ENCODE results near the gene RGS7. TPM values are rescaled to one million over a fixed set of nuclear protein-coding genes. Genes with fewer than 3 reads are reported as not detected.

RGS7 gene
- total and polyA plus RNA-seq, 10 of the 15 experiments (the other 5 are each of a cell fraction or from before 2014, with no cell fraction given): not detected

DNA sequence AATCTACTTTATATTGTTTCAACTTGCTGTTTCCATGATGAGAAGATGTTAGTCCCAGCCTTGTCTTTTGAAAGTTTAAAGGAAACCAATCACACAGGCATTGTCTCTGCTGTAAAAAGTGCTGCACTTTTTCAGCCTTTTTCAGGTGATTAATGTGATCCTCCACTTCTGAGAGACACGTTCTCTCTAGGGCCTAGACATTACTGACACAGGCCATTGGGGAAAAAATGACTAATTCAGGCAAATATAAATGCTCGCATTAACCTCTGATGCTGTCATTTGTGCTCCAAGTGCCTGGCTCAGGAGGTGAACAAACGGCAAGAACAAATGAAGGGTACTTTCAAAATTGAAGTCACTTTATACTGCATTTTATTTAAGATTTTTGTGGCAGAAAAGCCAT, 32.4 kb upstream of the RGS7 start:
- FAIRE-seq: no peak
- intact Hi-C loops (cut with micrococcal nuclease; ENCODE audit: unreplicated experiment): no loop called here

More for the DNA sequence above, 32.4 kb upstream of the RGS7 start:
- H4K20me1 ChIP-seq (ENCODE audit: control insufficient read depth, insufficient read depth): no peaks in the 10 kb centered on the region
- no peak for ATAC-seq
- H3K9ac ChIP-seq (ENCODE audit: control insufficient read depth, insufficient read depth, low read length): no peak overlapping the region
- TF ChIP-seq ZNF217 (IDR thresholded peaks at IDR 0.05) (no peak), SREBF1 (IDR thresholded peaks at IDR 0.05; ENCODE audit: low read length) (no peak), JUNB (IDR thresholded peaks at IDR 0.05) (no peak), SUPT20H (IDR thresholded peaks at IDR 0.05; ENCODE audit: borderline replicate concordance, control insufficient read depth, low read depth, low read length) (no peak), CHD2 (IDR thresholded peaks at IDR 0.05; ENCODE audit: borderline replicate concordance, low read depth, low read length) (no peak), KDM1A (IDR thresholded peaks at IDR 0.05; ENCODE audit: borderline replicate concordance) (no peak), CHD4 (IDR thresholded peaks at IDR 0.05) (no peak)
- TF ChIP-seq, protein P1, sequence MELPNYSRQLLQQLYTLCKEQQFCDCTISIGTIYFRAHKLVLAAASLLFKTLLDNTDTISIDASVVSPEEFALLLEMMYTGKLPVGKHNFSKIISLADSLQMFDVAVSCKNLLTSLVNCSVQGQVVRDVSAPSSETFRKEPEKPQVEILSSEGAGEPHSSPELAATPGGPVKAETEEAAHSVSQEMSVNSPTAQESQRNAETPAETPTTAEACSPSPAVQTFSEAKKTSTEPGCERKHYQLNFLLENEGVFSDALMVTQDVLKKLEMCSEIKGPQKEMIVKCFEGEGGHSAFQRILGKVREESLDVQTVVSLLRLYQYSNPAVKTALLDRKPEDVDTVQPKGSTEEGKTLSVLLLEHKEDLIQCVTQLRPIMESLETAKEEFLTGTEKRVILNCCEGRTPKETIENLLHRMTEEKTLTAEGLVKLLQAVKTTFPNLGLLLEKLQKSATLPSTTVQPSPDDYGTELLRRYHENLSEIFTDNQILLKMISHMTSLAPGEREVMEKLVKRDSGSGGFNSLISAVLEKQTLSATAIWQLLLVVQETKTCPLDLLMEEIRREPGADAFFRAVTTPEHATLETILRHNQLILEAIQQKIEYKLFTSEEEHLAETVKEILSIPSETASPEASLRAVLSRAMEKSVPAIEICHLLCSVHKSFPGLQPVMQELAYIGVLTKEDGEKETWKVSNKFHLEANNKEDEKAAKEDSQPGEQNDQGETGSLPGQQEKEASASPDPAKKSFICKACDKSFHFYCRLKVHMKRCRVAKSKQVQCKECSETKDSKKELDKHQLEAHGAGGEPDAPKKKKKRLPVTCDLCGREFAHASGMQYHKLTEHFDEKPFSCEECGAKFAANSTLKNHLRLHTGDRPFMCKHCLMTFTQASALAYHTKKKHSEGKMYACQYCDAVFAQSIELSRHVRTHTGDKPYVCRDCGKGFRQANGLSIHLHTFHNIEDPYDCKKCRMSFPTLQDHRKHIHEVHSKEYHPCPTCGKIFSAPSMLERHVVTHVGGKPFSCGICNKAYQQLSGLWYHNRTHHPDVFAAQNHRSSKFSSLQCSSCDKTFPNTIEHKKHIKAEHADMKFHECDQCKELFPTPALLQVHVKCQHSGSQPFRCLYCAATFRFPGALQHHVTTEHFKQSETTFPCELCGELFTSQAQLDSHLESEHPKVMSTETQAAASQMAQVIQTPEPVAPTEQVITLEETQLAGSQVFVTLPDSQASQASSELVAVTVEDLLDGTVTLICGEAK (IDR thresholded peaks at IDR 0.05; ENCODE audit: borderline replicate concordance): no peak
- TF ChIP-seq, protein P2, sequence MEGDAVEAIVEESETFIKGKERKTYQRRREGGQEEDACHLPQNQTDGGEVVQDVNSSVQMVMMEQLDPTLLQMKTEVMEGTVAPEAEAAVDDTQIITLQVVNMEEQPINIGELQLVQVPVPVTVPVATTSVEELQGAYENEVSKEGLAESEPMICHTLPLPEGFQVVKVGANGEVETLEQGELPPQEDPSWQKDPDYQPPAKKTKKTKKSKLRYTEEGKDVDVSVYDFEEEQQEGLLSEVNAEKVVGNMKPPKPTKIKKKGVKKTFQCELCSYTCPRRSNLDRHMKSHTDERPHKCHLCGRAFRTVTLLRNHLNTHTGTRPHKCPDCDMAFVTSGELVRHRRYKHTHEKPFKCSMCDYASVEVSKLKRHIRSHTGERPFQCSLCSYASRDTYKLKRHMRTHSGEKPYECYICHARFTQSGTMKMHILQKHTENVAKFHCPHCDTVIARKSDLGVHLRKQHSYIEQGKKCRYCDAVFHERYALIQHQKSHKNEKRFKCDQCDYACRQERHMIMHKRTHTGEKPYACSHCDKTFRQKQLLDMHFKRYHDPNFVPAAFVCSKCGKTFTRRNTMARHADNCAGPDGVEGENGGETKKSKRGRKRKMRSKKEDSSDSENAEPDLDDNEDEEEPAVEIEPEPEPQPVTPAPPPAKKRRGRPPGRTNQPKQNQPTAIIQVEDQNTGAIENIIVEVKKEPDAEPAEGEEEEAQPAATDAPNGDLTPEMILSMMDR (IDR thresholded peaks at IDR 0.05 in 2 of 3, conservative IDR thresholded peaks at IDR 0.05 in 1 of 3; ENCODE audit: control insufficient read depth in 2 of 3, extremely low read depth in 1 of 3, insufficient read depth in 1 of 3, low read depth in 3 of 3, low read length in 3 of 3): no peak
- TF ChIP-seq, protein P3, sequence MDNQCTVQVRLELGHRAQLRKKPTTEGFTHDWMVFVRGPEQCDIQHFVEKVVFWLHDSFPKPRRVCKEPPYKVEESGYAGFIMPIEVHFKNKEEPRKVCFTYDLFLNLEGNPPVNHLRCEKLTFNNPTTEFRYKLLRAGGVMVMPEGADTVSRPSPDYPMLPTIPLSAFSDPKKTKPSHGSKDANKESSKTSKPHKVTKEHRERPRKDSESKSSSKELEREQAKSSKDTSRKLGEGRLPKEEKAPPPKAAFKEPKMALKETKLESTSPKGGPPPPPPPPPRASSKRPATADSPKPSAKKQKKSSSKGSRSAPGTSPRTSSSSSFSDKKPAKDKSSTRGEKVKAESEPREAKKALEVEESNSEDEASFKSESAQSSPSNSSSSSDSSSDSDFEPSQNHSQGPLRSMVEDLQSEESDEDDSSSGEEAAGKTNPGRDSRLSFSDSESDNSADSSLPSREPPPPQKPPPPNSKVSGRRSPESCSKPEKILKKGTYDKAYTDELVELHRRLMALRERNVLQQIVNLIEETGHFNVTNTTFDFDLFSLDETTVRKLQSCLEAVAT (IDR thresholded peaks at IDR 0.05): no peak
- no peak for DNase-seq (ENCODE audit: low read depth, low spot score)
- ChIA-PET CTCF (no interaction called here), POLR2A (no interaction called here), SMC1A (ENCODE audit: uncharacterized antibody, unreplicated experiment) (no interaction called here), RAD21 (ENCODE audit: unreplicated experiment) (no interaction called here)
- in situ Hi-C loops (cut with MboI): no loop called here
- H3K79me2 ChIP-seq (ENCODE audit: control insufficient read depth, insufficient read depth, low read length): no peaks in the 10 kb centered on the region
- 0% methylated on average over 3 of the region's 3 CpGs for WGBS (ENCODE audit: insufficient coverage, insufficient replicate concordance, low lambda C conversion rate, missing lambda C conversion rate)
- H2AFZ ChIP-seq (ENCODE audit: control insufficient read depth, low read depth, low read length): no peak overlapping the region
- H3K4me3 ChIP-seq: no peak overlapping the region
- H3K27me3 ChIP-seq (replicated peaks in 1 of 2; ENCODE audit: control insufficient read depth in 2 of 2, insufficient read depth in 2 of 2, low read length in 1 of 2): no peaks in the 10 kb centered on the region
- no peak overlapping the region for H3K4me2 ChIP-seq (ENCODE audit: control insufficient read depth, insufficient read depth)
- no TSS peak for BruUV-seq (replicated peaks)
- no peaks in the 10 kb centered on the region for H3K4me1 ChIP-seq (ENCODE audit: control insufficient read depth, insufficient read depth, low read length)
- no peak overlapping the region for H3K27ac ChIP-seq (ENCODE audit: control insufficient read depth, insufficient read depth)
- H3K9me3 ChIP-seq (replicated peaks; ENCODE audit: control insufficient read depth, insufficient read depth, low read length): no peaks in the 10 kb centered on the region
- H3K36me3 ChIP-seq (ENCODE audit: control insufficient read depth in 2 of 2, insufficient read depth in 2 of 2, low read length in 1 of 2): no peaks in the 10 kb centered on the region

All from GM12878 (cell line).